Stimulated activated CD4-positive, alpha-beta T cell treated with anti-CD3 and anti-CD28 coated beads, Interleukin-12 subunit alpha, Interleukin-12 subunit beta, amount 100 ng/mL, for 4 hours (primary cell): ENCODE data around the gene PARK7.

ENCODE experiments used
- DNase-seq: peaks from one replicate; pipeline ENCODE4 v3.0.0-alpha.2; 2020

PARK7 gene

DNA sequence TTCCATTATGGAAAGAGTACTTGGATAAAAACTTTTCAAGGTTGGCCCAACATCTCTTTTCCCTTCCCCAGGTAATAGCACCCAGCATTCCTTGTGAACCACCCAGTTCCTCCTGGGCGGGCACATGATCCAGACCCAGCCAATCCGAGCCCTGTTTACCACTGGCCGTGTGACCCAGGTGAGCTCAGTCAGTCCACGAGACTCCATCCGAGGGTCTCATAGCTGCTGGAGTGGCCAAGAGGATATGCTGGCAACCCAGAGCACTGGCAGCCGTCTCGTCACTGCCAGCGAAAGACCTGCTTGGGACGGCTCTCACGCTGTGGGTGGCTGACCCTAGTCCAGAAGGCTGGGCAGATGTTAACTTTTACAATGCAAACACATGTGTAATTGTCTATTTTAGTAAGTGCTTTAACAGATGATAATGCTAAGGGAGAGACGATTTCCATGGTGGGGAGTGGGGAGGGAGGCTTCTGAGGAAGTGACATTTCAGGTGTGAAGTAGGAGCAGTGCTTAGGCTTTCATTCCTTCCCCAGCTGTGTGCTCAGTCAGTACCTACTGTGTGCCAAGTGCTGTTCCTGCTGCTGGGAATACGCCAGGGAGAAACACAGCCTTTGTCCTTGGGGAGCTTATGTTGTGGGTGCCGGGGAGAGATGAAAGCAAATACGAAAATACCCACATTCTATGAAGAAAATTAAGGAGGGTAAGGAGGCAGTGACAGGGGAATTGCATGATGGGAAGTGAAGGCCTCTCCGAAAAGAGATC is 24.5 kb downstream of the PARK7 start:
- no peak for DNase-seq

GRCh38 chr1:7987528-7987927 is 26.0 kb downstream of the PARK7 start:
- no peak for DNase-seq

GRCh38 chr1:7988576-7988975 is 27.1 kb downstream of the PARK7 start:
- no peak for DNase-seq

GRCh38 chr1:7989762-7990428 is 28.4 kb downstream of the PARK7 start:
- no peak for DNase-seq

DNA sequence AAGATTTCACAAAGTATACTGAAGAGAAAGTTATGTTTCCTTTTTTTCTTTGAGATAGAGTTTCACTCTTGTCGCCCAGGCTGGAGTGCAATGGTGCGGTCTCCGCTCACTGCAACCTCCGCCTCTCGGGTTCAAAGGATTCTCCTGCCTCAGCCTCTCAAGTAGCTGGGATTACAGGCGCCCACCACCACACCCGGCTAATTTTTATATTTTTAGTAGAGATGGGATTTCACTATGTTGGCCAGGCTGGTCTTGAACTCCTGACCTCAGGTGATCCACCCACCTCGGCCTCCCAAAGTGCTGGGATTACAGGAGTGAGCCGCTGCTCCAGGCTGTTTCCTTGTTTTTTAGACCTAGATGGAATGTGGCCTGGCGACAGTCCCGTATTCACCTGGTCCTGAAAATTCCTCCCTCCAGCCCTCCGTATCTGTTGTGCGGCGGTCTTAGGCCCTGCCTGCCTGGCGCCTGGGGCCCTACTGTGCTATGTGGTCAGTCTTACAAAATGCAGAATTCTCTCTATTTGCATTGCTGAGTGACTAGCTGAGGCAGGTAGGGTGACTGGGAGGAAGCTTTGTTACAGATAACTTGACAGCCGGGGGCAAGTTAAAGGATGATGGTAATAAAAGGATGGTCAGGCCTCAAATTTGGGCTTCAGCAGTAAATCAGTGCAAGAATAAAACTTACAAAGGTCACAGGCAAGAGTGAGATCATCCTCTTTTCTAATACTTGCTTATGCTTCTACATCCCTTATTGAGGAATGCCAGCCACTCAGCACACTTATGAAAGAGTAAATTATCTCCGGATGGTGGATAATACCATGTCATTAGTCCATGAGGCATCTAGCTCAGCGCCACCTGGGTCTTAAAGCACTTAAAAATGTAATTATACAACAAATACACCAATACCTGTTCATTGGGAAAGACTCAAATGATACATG is 30.3 kb downstream of the PARK7 start:
- DNase-seq, result no peak

GRCh38 chr1:7992885-7993284 is 31.4 kb downstream of the PARK7 start:
- DNase-seq, result no peak

DNA sequence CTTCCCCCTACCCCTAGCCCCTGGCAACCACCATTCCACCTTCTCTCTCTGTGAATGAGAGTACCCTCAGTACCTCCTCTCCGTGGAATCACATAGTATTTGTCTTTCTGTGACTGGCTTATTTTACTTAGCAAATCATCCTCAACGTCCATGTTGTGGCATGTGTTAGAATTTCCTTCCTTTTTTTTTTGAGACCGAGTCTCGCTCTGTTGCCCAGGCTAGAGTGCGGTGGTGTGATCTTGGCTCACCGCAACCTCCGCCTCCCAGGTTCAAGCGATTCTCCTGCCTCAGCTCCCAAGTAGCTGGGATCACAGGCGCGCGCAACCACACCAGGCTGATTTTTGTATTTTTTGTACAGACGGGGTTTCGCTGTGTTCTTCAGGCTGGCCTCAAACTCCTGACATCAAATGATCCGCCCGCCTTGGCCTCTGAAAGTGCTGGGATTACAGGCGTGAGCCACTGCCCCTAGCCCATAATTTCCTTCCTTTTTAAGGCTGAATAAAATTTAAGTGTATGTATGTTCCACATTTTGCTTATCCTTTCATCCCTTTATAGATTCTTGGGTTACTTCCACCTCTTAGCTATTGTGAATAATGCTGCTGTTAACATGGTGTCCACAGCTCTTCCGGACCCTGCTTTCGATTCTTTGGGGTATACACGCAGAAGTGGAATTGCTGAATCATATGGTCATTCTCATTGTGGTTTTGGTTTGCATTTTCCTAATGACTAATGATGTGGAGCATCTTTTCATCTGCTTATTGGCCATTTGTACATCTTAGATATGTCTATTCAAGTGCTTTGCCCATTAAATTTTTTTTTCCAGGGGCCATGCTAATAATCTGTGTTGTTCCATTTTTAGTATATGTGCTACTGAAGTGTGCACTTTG is 32.3 kb downstream of the PARK7 start:
- no peak for DNase-seq

DNA sequence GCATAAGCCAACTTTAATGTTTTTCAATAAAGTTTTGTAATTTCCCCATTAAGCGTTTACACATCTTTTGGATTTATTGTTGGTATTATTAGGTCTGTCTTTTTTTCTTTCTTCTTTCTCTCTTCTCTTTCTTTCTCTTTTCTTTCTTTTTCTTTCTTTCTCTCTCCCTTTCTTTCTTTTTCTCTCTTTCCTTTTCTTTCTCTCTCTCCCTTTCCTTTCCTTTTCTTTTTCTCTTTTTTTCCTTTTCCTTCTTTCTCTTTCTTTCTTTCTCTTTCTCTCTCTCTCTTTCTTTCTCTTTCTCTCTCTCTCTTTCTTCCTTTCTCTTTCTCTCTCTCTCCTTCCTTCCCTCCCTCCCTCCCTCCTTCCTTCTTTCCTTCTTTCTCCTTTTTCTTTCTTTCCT is 33.3 kb downstream of the PARK7 start:
- DNase-seq, result no peak

GRCh38 chr1:7995437-7995836 is 33.9 kb downstream of the PARK7 start:
- no peak for DNase-seq

GRCh38 chr1:8002329-8002910 is 40.9 kb downstream of the PARK7 start:
- no peak for DNase-seq

DNA sequence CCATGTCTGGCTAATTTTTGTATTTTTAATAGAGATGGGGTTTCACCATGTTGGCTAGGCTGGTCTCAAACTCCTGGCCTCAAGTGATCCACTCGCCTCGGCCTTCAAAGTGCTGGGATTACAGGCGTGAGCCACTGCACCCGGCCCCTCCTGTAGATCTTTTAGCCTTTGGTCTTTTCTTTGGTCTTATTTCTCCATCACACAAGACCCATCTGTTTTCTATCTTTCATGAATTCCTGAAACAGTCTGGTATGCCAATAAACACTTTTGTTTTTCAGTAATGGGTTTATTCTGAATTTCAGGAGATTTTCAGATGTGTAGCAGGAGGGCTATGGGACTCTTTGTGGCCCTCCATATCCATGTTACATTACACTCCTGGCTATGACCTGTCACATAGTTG is 41.4 kb downstream of the PARK7 start:
- DNase-seq, result no peak

- no peak for DNase-seq
These were observed 42.1 kb downstream of the PARK7 start for GRCh38 chr1:8003438-8004112.

DNA sequence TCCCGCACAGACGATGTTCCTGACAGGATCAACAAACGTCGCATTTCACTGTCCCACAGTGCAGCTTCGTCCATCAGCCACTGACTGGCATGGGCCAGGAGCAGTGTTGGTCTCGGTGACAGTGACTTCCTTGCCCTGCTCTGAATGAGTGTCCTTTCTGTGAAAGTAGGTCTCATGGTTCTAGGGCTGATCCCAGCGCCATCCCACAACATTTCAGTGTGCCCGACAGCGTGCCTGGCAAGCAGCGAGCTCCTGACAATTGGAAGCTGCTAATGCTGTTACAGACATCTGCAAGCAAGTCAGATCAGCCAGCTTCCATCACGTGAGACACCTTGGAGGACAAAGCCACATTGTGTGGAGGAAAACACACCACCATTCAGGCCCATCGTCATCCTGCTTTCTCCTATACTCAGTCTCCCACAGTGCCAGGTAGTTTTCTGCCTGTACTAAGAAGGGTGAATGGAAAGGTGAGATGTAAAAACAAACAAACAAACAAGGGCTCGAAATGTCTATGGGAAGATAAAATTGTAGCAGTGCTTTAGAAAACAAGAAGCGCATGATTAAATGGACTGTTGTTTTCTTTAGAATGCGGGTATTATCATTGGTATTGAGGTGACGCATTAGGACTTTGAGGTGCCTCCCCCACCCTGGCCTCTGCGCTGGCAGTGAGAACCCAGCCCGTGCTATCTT is 42.7 kb downstream of the PARK7 start:
- DNase-seq, result no peak

- DNase-seq, result no peak
These were observed 43.5 kb downstream of the PARK7 start for GRCh38 chr1:8004803-8005573.

DNA sequence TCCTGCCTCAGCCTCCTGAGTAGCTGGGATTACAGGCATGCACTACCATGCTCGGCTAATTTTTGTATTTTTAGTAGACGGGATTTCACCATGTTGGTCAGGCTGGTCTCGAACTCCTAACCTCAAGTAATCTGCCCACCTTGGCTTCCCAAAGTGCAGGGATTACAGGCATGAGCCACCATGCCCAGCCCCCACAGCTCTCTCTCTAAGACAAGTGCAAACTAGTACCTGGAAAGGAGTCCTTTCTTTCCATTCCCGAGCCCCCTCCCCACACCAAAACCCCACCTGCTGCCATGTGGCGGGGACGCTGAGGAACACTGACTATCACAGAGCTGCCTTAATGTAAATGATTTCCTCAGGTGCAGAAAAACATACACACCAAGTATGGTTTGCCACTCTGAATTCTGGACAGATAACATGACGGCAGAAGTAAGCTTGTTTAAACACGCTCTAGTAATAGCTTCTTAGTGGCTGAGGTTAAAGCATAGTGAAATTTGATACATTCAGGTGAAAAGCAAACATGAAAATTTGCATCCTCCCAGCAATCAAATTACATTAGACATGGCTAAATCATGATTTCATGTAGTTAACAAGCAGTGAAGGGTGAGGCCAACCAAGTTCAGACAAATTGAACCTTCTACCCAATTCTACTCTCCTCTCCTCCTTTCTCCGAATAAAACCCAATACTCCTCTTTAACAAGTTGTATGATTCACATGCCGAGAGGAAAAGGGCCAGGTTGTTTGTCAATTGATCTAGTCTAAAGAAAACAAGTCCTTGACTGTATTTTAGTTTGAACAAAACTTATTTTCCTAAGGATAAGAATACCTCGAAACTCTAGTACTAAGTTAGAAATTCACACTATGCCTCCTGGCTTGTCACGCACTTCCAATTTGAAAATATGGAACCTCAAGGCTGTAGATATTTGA is 44.8 kb downstream of the PARK7 start:
- DNase-seq, result no peak

DNA sequence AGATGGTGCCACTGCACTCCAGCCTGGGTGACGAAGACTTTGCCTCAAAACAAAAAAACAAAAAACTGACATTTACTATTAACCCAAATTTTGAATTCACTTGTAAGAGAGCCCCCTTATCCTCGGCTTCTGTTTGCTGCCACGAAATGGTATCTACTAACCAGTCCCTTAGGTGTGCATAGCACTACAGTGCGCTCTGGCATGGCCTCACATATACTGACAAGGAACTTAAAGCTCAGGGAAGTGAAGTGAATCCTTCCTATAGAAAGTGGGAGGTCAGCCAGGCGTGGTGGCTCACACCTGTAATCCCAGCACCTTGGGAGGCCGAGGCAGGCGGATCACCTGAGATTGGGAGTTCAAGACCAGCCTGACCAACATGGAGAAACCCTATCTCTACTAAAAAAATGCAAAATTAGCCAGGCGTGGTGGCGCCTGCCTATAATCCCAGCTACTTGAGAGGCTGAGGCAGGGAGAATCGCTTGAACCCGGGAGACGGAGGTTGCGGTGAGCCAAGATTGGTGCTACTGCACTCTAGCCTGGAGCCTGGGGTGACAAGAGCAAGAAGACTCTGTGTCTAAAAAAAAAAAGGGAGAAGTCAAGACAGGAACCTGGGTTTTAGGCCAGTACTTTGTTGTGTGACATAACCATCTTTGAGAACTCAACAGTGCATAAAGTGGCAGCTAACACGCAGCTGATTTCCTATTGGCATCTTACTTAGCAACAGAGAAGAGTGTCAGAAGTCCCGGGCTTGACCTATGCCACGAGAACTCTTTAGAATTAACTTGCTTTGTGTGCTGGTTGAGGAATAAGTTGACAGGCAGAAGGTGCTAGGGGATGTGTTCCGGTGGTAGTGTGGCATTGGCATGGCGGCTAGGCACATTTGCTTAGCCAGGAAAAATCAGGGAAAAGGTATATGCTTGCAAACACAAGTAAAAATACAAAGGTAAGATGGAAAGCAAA is 47.8 kb downstream of the PARK7 start:
- no peak for DNase-seq

- no peak for DNase-seq
These were observed 48.7 kb downstream of the PARK7 start for GRCh38 chr1:8010080-8010664.
